HEK293 (cell line): ENCODE data around the gene FOXN3.

Experiments used
- CTCF ChIA-PET: fragments of 350-600 bp; formaldehyde crosslinking; extraction: SDS; loops from one replicate; lab custom pipeline; 2021; ENCODE audit warnings: antibody characterized with exemption; lab: Yijun Ruan, JAX
- POLR2A ChIA-PET: fragments of 300-600 bp; formaldehyde crosslinking; extraction: SDS; loops from one replicate; lab custom pipeline; 2020; ENCODE audit warnings: antibody characterized with exemption, inconsistent platforms; lab: Yijun Ruan, JAX
- H3K27ac ChIP-seq: fragments of 200-500 bp; sonication (Bioruptor generic); 2 replicates; pipeline ENCODE4 v1.5.1; 2014; ENCODE audit warnings: low read depth, low read length, control low read depth, inconsistent platforms; ENCODE audit errors: extremely low read depth
- H3K36me3 ChIP-seq, 2 experiments: fragments of 200-500 bp in 1 of 2; sonication (Bioruptor generic) in 1 of 2; 1 replicate in 1 of 2; 2 replicates in 1 of 2; pipeline ENCODE4 v1.5.1; 2014 to 2017; ENCODE audit warnings: inconsistent platforms in 2 of 2, low read length in 2 of 2; ENCODE audit not compliant: control insufficient read depth in 2 of 2, insufficient read depth in 1 of 2
- H3K4me1 ChIP-seq: fragments of 200-500 bp; sonication (Bioruptor generic); 2 replicates; pipeline ENCODE4 v1.5.1; 2014; ENCODE audit warnings: mild to moderate bottlenecking, low read length, inconsistent platforms; ENCODE audit not compliant: control insufficient read depth, insufficient read depth
- H3K4me3 ChIP-seq: 2 replicates; pipeline ENCODE4 v1.5.1; 2011; ENCODE audit warnings: low read depth, mild to moderate bottlenecking, control low read depth, low read length, moderate library complexity
- H3K9me3 ChIP-seq: fragments of 200-500 bp; sonication (Bioruptor generic); 2 replicates; pipeline ENCODE4 v1.5.1; 2014; ENCODE audit warnings: low read depth, low read length, inconsistent platforms; ENCODE audit not compliant: control insufficient read depth, insufficient read depth
- EGR2 ChIP-seq: fragments of 450-650 bp; formaldehyde crosslinking; IDR thresholded peaks from 2 replicates; pipeline ENCODE4 v1.5.1; 2016; ENCODE audit warnings: low read depth, missing biosample characterization, missing genetic modification characterization
- GLIS2 ChIP-seq: fragments of 450-650 bp; formaldehyde crosslinking; IDR thresholded peaks from 2 replicates; pipeline ENCODE4 v1.5.1; 2016; ENCODE audit warnings: missing biosample characterization, missing genetic modification characterization
- HOXA7 ChIP-seq: sonication (generic); formaldehyde crosslinking; IDR thresholded peaks from 2 replicates; pipeline ENCODE4 v1.8.1; 2022; ENCODE audit warnings: missing genetic modification reagents, borderline replicate concordance
- KLF7 ChIP-seq: fragments of 450-650 bp; formaldehyde crosslinking; IDR thresholded peaks from 2 replicates; pipeline ENCODE4 v1.5.1; 2016; ENCODE audit warnings: missing biosample characterization, missing genetic modification characterization, borderline replicate concordance
- PATZ1 ChIP-seq: fragments of 450-650 bp; formaldehyde crosslinking; IDR thresholded peaks from 2 replicates; pipeline ENCODE4 v1.5.1; 2016; ENCODE audit warnings: missing biosample characterization, missing genetic modification characterization
- SP2 ChIP-seq: fragments of 450-650 bp; formaldehyde crosslinking; IDR thresholded peaks from 2 replicates; pipeline ENCODE4 v1.5.1; 2016; ENCODE audit warnings: missing biosample characterization, missing genetic modification characterization
- ZBTB10 ChIP-seq: fragments of 450-650 bp; formaldehyde crosslinking; IDR thresholded peaks from 2 replicates; pipeline ENCODE4 v1.5.1; 2016; ENCODE audit warnings: missing biosample characterization, missing genetic modification characterization
- ZBTB17 ChIP-seq: fragments of 450-650 bp; formaldehyde crosslinking; IDR thresholded peaks from 2 replicates; pipeline ENCODE4 v1.5.1; 2016; ENCODE audit warnings: missing biosample characterization, missing genetic modification characterization
- ZBTB49 ChIP-seq: fragments of 450-650 bp; formaldehyde crosslinking; IDR thresholded peaks from 2 replicates; pipeline ENCODE4 v1.5.1; 2016; ENCODE audit warnings: missing biosample characterization, missing genetic modification characterization, low read depth
- ZFHX2 ChIP-seq: fragments of 450-650 bp; formaldehyde crosslinking; conservative IDR thresholded peaks from 2 replicates; pipeline ENCODE4 v1.5.1; 2016; ENCODE audit warnings: missing biosample characterization, missing genetic modification characterization
- ZNF169 ChIP-seq: fragments of 450-650 bp; formaldehyde crosslinking; IDR thresholded peaks from 2 replicates; pipeline ENCODE4 v1.5.1; 2016; ENCODE audit warnings: missing biosample characterization, missing genetic modification characterization
- ZNF214 ChIP-seq: fragments of 450-650 bp; formaldehyde crosslinking; IDR thresholded peaks from 2 replicates; pipeline ENCODE4 v1.5.1; 2017; ENCODE audit warnings: missing biosample characterization, mild to moderate bottlenecking, missing genetic modification characterization, borderline replicate concordance
- ZNF26 ChIP-seq: fragments of 450-650 bp; formaldehyde crosslinking; IDR thresholded peaks from 2 replicates; pipeline ENCODE4 v1.5.1; 2016; ENCODE audit warnings: missing biosample characterization, missing genetic modification characterization
- ZNF302 ChIP-seq: fragments of 450-650 bp; formaldehyde crosslinking; IDR thresholded peaks from 2 replicates; pipeline ENCODE4 v1.5.1; 2016; ENCODE audit warnings: missing biosample characterization, missing genetic modification characterization, low read depth
- ZNF426 ChIP-seq: fragments of 450-650 bp; formaldehyde crosslinking; IDR thresholded peaks from 2 replicates; pipeline ENCODE4 v1.5.1; 2017; ENCODE audit warnings: missing biosample characterization, missing genetic modification characterization, mild to moderate bottlenecking, inconsistent platforms, moderate library complexity
- ZNF514 ChIP-seq: fragments of 450-650 bp; formaldehyde crosslinking; IDR thresholded peaks from 2 replicates; pipeline ENCODE4 v1.5.1; 2016; ENCODE audit warnings: missing biosample characterization, missing genetic modification characterization
- ZNF555 ChIP-seq: fragments of 450-650 bp; formaldehyde crosslinking; conservative IDR thresholded peaks from 2 replicates; pipeline ENCODE4 v1.5.1; 2017; ENCODE audit warnings: missing biosample characterization, mild to moderate bottlenecking, missing genetic modification characterization, inconsistent platforms
- ZNF558 ChIP-seq: fragments of 450-650 bp; formaldehyde crosslinking; IDR thresholded peaks from 2 replicates; pipeline ENCODE4 v1.5.1; 2016; ENCODE audit warnings: missing biosample characterization, missing genetic modification characterization
- ZNF639 ChIP-seq: fragments of 450-650 bp; formaldehyde crosslinking; IDR thresholded peaks from 2 replicates; pipeline ENCODE4 v1.5.1; 2016; ENCODE audit warnings: missing biosample characterization, missing genetic modification characterization
- ZNF701 ChIP-seq: fragments of 450-650 bp; formaldehyde crosslinking; IDR thresholded peaks from 2 replicates; pipeline ENCODE4 v1.5.1; 2016; ENCODE audit warnings: missing biosample characterization, missing genetic modification characterization
- ZNF76 ChIP-seq: fragments of 450-650 bp; formaldehyde crosslinking; IDR thresholded peaks from 2 replicates; pipeline ENCODE4; 2016; ENCODE audit warnings: low read depth, missing biosample characterization, missing genetic modification characterization, borderline replicate concordance
- ZNF830 ChIP-seq: fragments of 450-650 bp; IDR thresholded peaks from 2 replicates; pipeline ENCODE4 v1.5.0; 2018; ENCODE audit warnings: missing biosample characterization, missing genetic modification characterization, low read depth, mild to moderate bottlenecking, moderate library complexity
- ZSCAN30 ChIP-seq: fragments of 450-650 bp; IDR thresholded peaks from 2 replicates; pipeline ENCODE4 v1.5.1; 2018; ENCODE audit warnings: missing biosample characterization, mild to moderate bottlenecking, missing genetic modification characterization, moderate library complexity

Gene FOXN3

GRCh38 chr14:89457007-89457406 lies 40.0 kb upstream of the FOXN3 start:
- no peaks in the 10 kb centered on the region for H3K36me3 ChIP-seq
- H3K4me1 ChIP-seq = no peaks in the 10 kb centered on the region
- no peaks in the 10 kb centered on the region for H3K9me3 ChIP-seq
- no peak overlapping the region for H3K4me3 ChIP-seq
- ChIA-PET CTCF (no interaction called here), POLR2A (no interaction called here)
- no peak for TF ChIP-seq ZNF558 (tag by site-specific recombination)
- no peak overlapping the region for H3K27ac ChIP-seq

- TF ChIP-seq ZNF558 (tag by site-specific recombination) (no peak), HOXA7 (no peak), KLF7 (tag by site-specific recombination) (no peak), EGR2 (tag by site-specific recombination) (0 out of 2 replicates have a peak, but pooled peaks have one; percentile 25), PATZ1 (tag by site-specific recombination) (no peak), ZBTB10 (no peak), ZNF169 (no peak), ZNF26 (tag by site-specific recombination) (no peak), SP2 (tag by site-specific recombination) (no peak), ZFHX2 (0 out of 2 replicates have a peak, but pooled peaks have one; percentile 42), ZNF426 (tag by site-specific recombination) (no peak), ZBTB17 (tag by site-specific recombination) (no peak), ZNF514 (tag by site-specific recombination) (no peak)
- Histone ChIP-seq H3K4me3 (no peak overlapping the region), H3K36me3 (no peaks in the 10 kb centered on the region), H3K27ac (no peak overlapping the region), H3K9me3 (no peaks in the 10 kb centered on the region), H3K4me1 (no peaks in the 10 kb centered on the region)
- ChIA-PET POLR2A (no interaction called here), CTCF (no interaction called here)
Measured at GRCh38 chr14:89455412-89455811, 38.4 kb upstream of the FOXN3 start.

GRCh38 chr14:89454996-89455395 lies 38.0 kb upstream of the FOXN3 start:
- Histone ChIP-seq H3K27ac (no peak overlapping the region), H3K9me3 (no peaks in the 10 kb centered on the region), H3K4me1 (no peaks in the 10 kb centered on the region), H3K4me3 (no peak overlapping the region), H3K36me3 (no peaks in the 10 kb centered on the region)
- ChIA-PET CTCF (interaction anchor here (0.6 kb wide), 1 partner anchor 413 kb away, joined by 3 read pairs; no protein-coding TSS in a partner anchor), POLR2A (no interaction called here)
- TF ChIP-seq ZNF76 (tag by site-specific recombination) = no peak
- no peak for TF ChIP-seq ZNF214 (tag by site-specific recombination)
- no peak for TF ChIP-seq ZBTB49 (tag by site-specific recombination)
- TF ChIP-seq ZNF302 (tag by site-specific recombination) = no peak
- TF ChIP-seq GLIS2 (tag by site-specific recombination) = no peak
- TF ChIP-seq ZNF830 (tag by site-specific recombination) = no peak
- TF ChIP-seq ZNF555 = no peak
- TF ChIP-seq ZNF701 (tag by site-specific recombination) = no peak
- no peak for TF ChIP-seq ZNF639 (tag by site-specific recombination)
- TF ChIP-seq ZSCAN30 (tag by site-specific recombination) = no peak
